ENCODE data around the gene DNAAF2. TPM values are rescaled to one million over a fixed set of nuclear protein-coding genes. Genes with fewer than 3 reads are reported as not detected.

Gene DNAAF2
- total and polyA plus RNA-seq, 2 of the 13 experiments (the other 11 are each of a cell fraction or from before 2014, with no cell fraction given), result 6.1 to 13.6 TPM

GRCh38 chr14:49620182-49621113 is 14.6 kb downstream of the DNAAF2 start, which contains the start of the genes MGAT2 and RPL36AL (continued):
- TF ChIP-seq ARID5B (CRISPR knock-in tag; IDR thresholded peaks at IDR 0.05), result peak; percentile 50
- no peak for TF ChIP-seq ZNF142 (CRISPR knock-in tag; IDR thresholded peaks at IDR 0.05)
- TF ChIP-seq KLF16 (CRISPR knock-in tag; IDR thresholded peaks at IDR 0.05), result peak in 1 of 2 experiments; percentile 81; a peak in 2 of 4 replicates
- TF ChIP-seq SNRNP70 (IDR thresholded peaks at IDR 0.05; ENCODE audit: low read depth, low read length), result no peak
- peak; percentile 50; the same call in 1 of the 2 replicates for TF ChIP-seq ZNF746 (CRISPR knock-in tag; IDR thresholded peaks at IDR 0.05)
- TF ChIP-seq ZNF674 (CRISPR knock-in tag; IDR thresholded peaks at IDR 0.05; ENCODE audit: low read depth), result no peak
- TF ChIP-seq, protein P1, sequence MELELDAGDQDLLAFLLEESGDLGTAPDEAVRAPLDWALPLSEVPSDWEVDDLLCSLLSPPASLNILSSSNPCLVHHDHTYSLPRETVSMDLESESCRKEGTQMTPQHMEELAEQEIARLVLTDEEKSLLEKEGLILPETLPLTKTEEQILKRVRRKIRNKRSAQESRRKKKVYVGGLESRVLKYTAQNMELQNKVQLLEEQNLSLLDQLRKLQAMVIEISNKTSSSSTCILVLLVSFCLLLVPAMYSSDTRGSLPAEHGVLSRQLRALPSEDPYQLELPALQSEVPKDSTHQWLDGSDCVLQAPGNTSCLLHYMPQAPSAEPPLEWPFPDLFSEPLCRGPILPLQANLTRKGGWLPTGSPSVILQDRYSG (CRISPR knock-in tag; IDR thresholded peaks at IDR 0.05), result no peak
- no peak for TF ChIP-seq ATF7 (IDR thresholded peaks at IDR 0.05)
- no peak for TF ChIP-seq ATF7 (CRISPR knock-in tag; IDR thresholded peaks at IDR 0.05)
- TF ChIP-seq MLLT10 (CRISPR knock-in tag; IDR thresholded peaks at IDR 0.05), result 0 out of 2 replicates have a peak, but pooled peaks have one; percentile 61
- TF ChIP-seq TEAD2 (CRISPR knock-in tag; IDR thresholded peaks at IDR 0.05), result 0 out of 2 replicates have a peak, but pooled peaks have one; percentile 15
- TF ChIP-seq ZNF75D (CRISPR knock-in tag; IDR thresholded peaks at IDR 0.05; ENCODE audit: borderline replicate concordance), result no peak
- TF ChIP-seq ZNF652 (CRISPR knock-in tag; IDR thresholded peaks at IDR 0.05; ENCODE audit: borderline replicate concordance, low read depth), result no peak
- no peak; the same call in none of the 2 replicates for TF ChIP-seq HIVEP1 (CRISPR knock-in tag; IDR thresholded peaks at IDR 0.05)
- 0 out of 2 replicates have a peak, but pooled peaks have one; percentile 32 for TF ChIP-seq ZBTB42 (CRISPR knock-in tag; IDR thresholded peaks at IDR 0.05)
- peak; percentile 19; the same call in 1 of the 2 replicates for TF ChIP-seq ZSCAN20 (CRISPR knock-in tag; IDR thresholded peaks at IDR 0.05; ENCODE audit: borderline replicate concordance)
- TF ChIP-seq ZNF883 (CRISPR knock-in tag; IDR thresholded peaks at IDR 0.05; ENCODE audit: not compliant biosample characterization), result peak; percentile 38
- no peak for TF ChIP-seq PAWR (CRISPR knock-in tag; IDR thresholded peaks at IDR 0.05; ENCODE audit: borderline replicate concordance)
